Inflammatory macrophage treated with lipopolysaccharide for 4 hours (primary cell): Measurements from ENCODE around the gene MAN2A2.

Experiments used
- DNase-seq: peaks from one replicate; pipeline ENCODE4 v3.0.0-alpha.2; 2020

MAN2A2 gene

GRCh38 chr15:90902840-90903732 is at the start of gene MAN2A2:
Gene MAN2A2, plus strand, starts transcription at chr15:90903302. Its CDS starts 906 bp downstream, at chr15:90904208.
- peak; percentile 80 for DNase-seq

- peak; percentile 32 for DNase-seq
Observed at GRCh38 chr15:90855139-90855538, 48.0 kb upstream of the MAN2A2 start.

- no peak for DNase-seq
Observed at GRCh38 chr15:90857337-90857736, 45.8 kb upstream of the MAN2A2 start.

GRCh38 chr15:90857883-90858443 is 45.1 kb upstream of the MAN2A2 start:
- DNase-seq, result no peak

GRCh38 chr15:90859234-90860131 is 43.6 kb upstream of the MAN2A2 start:
- DNase-seq, result peak; percentile 31

GRCh38 chr15:90860450-90860849 is 42.7 kb upstream of the MAN2A2 start:
- no peak for DNase-seq

- DNase-seq, result peak; percentile 48
Observed at GRCh38 chr15:90860942-90861675, 42.0 kb upstream of the MAN2A2 start.

GRCh38 chr15:90862487-90862886 is 40.6 kb upstream of the MAN2A2 start:
- DNase-seq, result no peak

- DNase-seq, result peak; percentile 88
Observed at GRCh38 chr15:90862964-90863778, 39.9 kb upstream of the MAN2A2 start.

GRCh38 chr15:90863987-90864386 is 39.1 kb upstream of the MAN2A2 start:
- DNase-seq, result peak; percentile 46

- DNase-seq, result no peak
Observed at GRCh38 chr15:90864507-90864906, 38.6 kb upstream of the MAN2A2 start.

- no peak for DNase-seq
Observed at GRCh38 chr15:90865702-90866101, 37.4 kb upstream of the MAN2A2 start.

- DNase-seq, result no peak
Observed at GRCh38 chr15:90866161-90866715, 36.9 kb upstream of the MAN2A2 start.

GRCh38 chr15:90866800-90867199 is 36.3 kb upstream of the MAN2A2 start:
- no peak for DNase-seq

- peak; percentile 84 for DNase-seq
Observed at GRCh38 chr15:90868261-90868689, 34.8 kb upstream of the MAN2A2 start, which contains the start of gene FURIN. Gene FURIN, plus strand, starts transcription at chr15:90868588. Its CDS starts 7,153 bp downstream, at chr15:90875741.

GRCh38 chr15:90869140-90869541 is 34.0 kb upstream of the MAN2A2 start:
- no peak for DNase-seq

GRCh38 chr15:90869601-90870353 is 33.3 kb upstream of the MAN2A2 start:
- DNase-seq, result peak; percentile 96

- peak; percentile 15 for DNase-seq
Observed at GRCh38 chr15:90870354-90871138, 32.6 kb upstream of the MAN2A2 start.

- peak; percentile 39 for DNase-seq
Observed at GRCh38 chr15:90871139-90871715, 31.9 kb upstream of the MAN2A2 start.
